ENCODE measurements around the gene RBL2. TPM values are rescaled to one million over a fixed set of nuclear protein-coding genes. Genes with fewer than 3 reads are reported as not detected.
A peak's percentile ranks its signal among the peaks of the same experiment; 100 is the strongest.

RBL2 gene
- total RNA-seq, 3 donors from 2014 or later = 55.0 to 75.6 (median 75.2) TPM

DNA sequence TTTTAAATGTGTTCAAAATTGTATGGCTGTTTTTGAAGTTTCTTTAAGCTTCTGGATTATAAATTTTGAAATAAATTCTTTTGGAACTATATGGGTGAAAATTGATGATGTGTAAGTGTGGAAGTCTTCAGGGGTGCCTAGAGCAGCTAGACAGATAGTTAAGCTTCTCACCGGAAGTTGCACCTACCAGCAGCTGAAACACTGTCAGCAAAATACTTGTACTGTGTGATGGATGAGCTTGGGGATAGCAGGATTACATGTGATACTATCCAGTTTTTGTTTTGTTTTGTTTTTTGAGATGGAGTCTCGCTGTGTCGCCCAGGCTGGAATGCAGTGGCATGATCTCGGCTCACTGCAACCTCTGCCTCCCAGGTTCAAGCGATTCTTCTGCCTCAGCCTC is 19.7 kb downstream of the RBL2 start:
- TF ChIP-seq, protein P1, sequence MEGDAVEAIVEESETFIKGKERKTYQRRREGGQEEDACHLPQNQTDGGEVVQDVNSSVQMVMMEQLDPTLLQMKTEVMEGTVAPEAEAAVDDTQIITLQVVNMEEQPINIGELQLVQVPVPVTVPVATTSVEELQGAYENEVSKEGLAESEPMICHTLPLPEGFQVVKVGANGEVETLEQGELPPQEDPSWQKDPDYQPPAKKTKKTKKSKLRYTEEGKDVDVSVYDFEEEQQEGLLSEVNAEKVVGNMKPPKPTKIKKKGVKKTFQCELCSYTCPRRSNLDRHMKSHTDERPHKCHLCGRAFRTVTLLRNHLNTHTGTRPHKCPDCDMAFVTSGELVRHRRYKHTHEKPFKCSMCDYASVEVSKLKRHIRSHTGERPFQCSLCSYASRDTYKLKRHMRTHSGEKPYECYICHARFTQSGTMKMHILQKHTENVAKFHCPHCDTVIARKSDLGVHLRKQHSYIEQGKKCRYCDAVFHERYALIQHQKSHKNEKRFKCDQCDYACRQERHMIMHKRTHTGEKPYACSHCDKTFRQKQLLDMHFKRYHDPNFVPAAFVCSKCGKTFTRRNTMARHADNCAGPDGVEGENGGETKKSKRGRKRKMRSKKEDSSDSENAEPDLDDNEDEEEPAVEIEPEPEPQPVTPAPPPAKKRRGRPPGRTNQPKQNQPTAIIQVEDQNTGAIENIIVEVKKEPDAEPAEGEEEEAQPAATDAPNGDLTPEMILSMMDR (IDR thresholded peaks at IDR 0.05) = no peak
- Histone ChIP-seq H3K4me3 (no peak overlapping the region), H3K9me3 (no peaks in the 10 kb centered on the region), H3K36me3 (ENCODE audit: low read depth) (peaks cover 5% of the 10 kb centered on the region), H3K4me1 (ENCODE audit: low read depth) (no peaks in the 10 kb centered on the region)
- DNase-seq (no peak), ATAC-seq (peak; percentile 36)
- intact Hi-C loops (cut with DNase I, micrococcal nuclease) = no loop called here

DNA sequence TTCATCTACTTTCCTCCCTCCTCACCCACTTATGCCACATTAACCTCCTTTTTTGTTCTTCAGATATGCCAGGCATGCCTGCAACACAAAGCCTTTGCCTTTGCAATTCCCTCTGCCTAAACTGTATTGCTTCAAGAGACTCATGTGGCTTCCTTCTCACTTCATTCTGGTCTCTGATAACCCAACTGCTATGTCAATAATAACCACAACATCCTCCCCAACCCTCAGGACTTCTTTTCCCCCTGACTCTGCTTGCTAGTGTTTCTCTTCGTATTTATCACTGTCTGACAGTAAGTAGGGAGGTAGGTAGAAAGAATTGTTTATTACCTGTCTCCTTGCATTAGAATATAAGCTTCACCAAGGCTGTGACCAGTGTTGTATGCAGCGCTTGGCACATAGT is 22.4 kb downstream of the RBL2 start:
- ATAC-seq (peak; percentile 73), DNase-seq (no peak)
- H3K9me3 ChIP-seq = no peaks in the 10 kb centered on the region
- H3K36me3 ChIP-seq (ENCODE audit: low read depth) = peaks cover 5% of the 10 kb centered on the region
- TF ChIP-seq, protein P1 (IDR thresholded peaks at IDR 0.05) = no peak
- no peaks in the 10 kb centered on the region for H3K4me1 ChIP-seq (ENCODE audit: low read depth)
- H3K4me3 ChIP-seq = no peak overlapping the region
- intact Hi-C loops (cut with DNase I, micrococcal nuclease) = no loop called here

DNA sequence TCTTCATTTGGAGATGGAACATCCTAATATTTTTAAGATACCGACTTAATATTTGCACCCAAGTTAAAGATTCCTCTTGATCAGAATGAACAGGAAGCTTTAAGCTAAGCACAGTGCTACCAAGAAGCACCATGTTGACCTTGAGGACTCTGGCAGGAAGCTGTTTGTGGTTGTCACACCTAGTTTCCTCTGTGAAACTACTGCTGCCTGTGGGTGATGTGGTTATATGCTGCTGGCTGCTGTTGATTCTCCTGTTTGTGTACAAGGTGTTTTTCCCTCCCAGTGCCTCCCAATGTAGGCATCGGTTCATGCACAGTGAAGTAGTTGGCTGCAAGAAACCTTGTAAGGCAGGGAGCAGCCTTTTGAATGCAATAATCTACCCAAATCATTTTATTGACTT is 23.4 kb downstream of the RBL2 start:
- intact Hi-C loops (cut with DNase I, micrococcal nuclease) = no loop called here
- H3K4me1 ChIP-seq (ENCODE audit: low read depth) = no peaks in the 10 kb centered on the region
- no peak overlapping the region for H3K4me3 ChIP-seq
- peak; percentile 94 for ATAC-seq
- no peaks in the 10 kb centered on the region for H3K9me3 ChIP-seq
- H3K36me3 ChIP-seq (ENCODE audit: low read depth) = peaks cover 5% of the 10 kb centered on the region
- TF ChIP-seq, protein P1 (IDR thresholded peaks at IDR 0.05) = no peak
- peak in 1 of 3 donors; percentile 56 for DNase-seq

DNA sequence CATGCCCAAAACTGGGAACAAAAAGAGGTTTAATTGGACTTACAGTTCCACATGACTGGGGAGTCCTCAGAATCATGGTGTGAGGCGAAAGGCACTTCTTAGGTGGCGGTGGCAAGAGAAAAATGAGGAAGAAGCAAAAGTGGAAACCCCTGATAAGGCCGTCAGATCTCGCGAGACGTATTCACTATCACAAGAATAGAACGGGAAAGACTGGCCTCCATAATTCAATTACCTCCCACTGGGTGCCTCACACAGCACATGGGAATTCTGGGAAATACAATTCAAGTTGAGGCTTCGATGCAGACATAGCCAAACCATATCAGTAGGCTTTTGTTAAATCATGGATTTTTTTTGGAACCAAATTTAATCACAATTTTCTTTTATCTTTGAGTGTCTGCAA is 24.4 kb downstream of the RBL2 start:
- H3K9me3 ChIP-seq = no peaks in the 10 kb centered on the region
- ATAC-seq (no peak), DNase-seq (no peak)
- peaks cover 1% of the 10 kb centered on the region for H3K36me3 ChIP-seq (ENCODE audit: low read depth)
- no peak overlapping the region for H3K4me3 ChIP-seq
- TF ChIP-seq, protein P1 (IDR thresholded peaks at IDR 0.05) = no peak
- intact Hi-C loops (cut with DNase I, micrococcal nuclease) = no loop called here
- no peaks in the 10 kb centered on the region for H3K4me1 ChIP-seq (ENCODE audit: low read depth)

DNA sequence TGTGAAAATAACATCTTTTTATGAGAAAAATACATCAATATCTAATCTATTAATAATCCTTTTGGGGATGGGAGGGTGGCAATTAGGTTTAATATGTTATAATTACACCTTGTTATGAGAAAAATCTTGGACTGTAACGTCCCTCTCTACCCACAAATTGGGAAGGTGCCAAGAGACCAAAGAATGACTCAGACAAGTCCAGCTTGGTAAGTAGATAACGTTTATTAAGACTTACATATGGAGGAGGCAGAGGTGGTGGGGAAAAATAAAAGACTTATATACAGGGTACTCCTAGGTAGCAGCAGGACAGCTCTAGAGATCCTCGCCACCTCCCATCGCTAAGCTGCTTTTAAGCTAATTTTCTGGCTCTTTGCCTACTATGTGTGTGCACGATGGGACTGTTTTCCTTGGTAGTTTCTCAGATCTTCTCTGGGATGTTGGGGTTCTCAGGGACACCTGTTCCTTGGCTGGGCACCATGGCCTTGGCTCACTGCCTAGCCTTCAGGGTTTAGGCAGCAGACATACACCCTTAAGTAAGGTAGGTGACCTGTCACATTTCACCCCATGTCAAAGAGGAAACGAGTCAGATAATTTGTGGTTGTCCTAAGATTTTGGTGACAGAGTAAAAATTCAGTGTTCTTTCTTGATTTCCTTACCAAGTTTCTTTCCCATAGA is 31.5 kb downstream of the RBL2 start:
- TF ChIP-seq, protein P1 (IDR thresholded peaks at IDR 0.05) = no peak
- intact Hi-C loops (cut with DNase I, micrococcal nuclease) = no loop called here

More for the DNA sequence above, 31.5 kb downstream of the RBL2 start:
- Histone ChIP-seq H3K4me3 (no peak overlapping the region), H3K9me3 (no peaks in the 10 kb centered on the region), H3K36me3 (ENCODE audit: low read depth) (peaks cover 5% of the 10 kb centered on the region), H3K4me1 (ENCODE audit: low read depth) (no peaks in the 10 kb centered on the region)
- ATAC-seq (no peak), DNase-seq (no peak)

Data from mucosa of descending colon (tissue), 3 donors.